Endodermal cell (in vitro differentiated cells): ENCODE results near the gene CHKB. TPM values are rescaled to one million over a fixed set of nuclear protein-coding genes. Genes with fewer than 3 reads are reported as not detected.
A peak's percentile ranks its signal among the peaks of the same experiment; 100 is the strongest.

Experiments
- DNase-seq: peaks from one replicate; pipeline ENCODE4 v3.0.0-alpha.2; 2017
- H3K27ac ChIP-seq: 2 replicates; pipeline ENCODE4 v1.5.1; 2013; ENCODE audit warnings: mild to moderate bottlenecking, low read depth, low read length, moderate library complexity
- H3K27me3 ChIP-seq: 2 replicates; pipeline ENCODE4 v1.6.1; 2013; ENCODE audit warnings: mild to moderate bottlenecking, low read length, moderate library complexity; ENCODE audit not compliant: insufficient read depth, control insufficient read depth, poor library complexity, severe bottlenecking
- H3K36me3 ChIP-seq: 2 replicates; pipeline ENCODE4 v1.7.0; 2013; ENCODE audit warnings: mild to moderate bottlenecking, low read length, moderate library complexity; ENCODE audit not compliant: control insufficient read depth, insufficient read depth
- H3K4me1 ChIP-seq: one replicate; pipeline ENCODE4 v1.7.0; 2013; ENCODE audit warnings: low read length; ENCODE audit not compliant: control insufficient read depth, insufficient read depth
- H3K4me3 ChIP-seq: 2 replicates; pipeline ENCODE4 v1.5.1; 2013; ENCODE audit warnings: mild to moderate bottlenecking, low read length, moderate library complexity
- H3K9ac ChIP-seq: 2 replicates; pipeline ENCODE4 v1.6.1; 2013; ENCODE audit warnings: mild to moderate bottlenecking, low read length, moderate library complexity; ENCODE audit not compliant: poor library complexity, severe bottlenecking; ENCODE audit errors: extremely low read depth
- H3K9me3 ChIP-seq: 2 replicates; pipeline ENCODE4 v1.6.1; 2013; ENCODE audit warnings: mild to moderate bottlenecking, low read length, moderate library complexity; ENCODE audit not compliant: control insufficient read depth
- H3K27ac Mint-ChIP-seq: 2 replicates; pipeline ENCODE4 v1.8.0; 2020; ENCODE audit warnings: mixed read lengths
- H3K27me3 Mint-ChIP-seq: 2 replicates; pipeline ENCODE4 v1.8.0; 2021; ENCODE audit warnings: mild to moderate bottlenecking, mixed read lengths; ENCODE audit not compliant: insufficient read depth
- H3K36me3 Mint-ChIP-seq: 2 replicates; pipeline ENCODE4 v1.8.0; 2020; ENCODE audit warnings: low read depth, mixed read lengths
- H3K4me1 Mint-ChIP-seq: 2 replicates; pipeline ENCODE4 v1.8.0; 2020; ENCODE audit warnings: mixed read lengths
- H3K4me3 Mint-ChIP-seq: 2 replicates; pipeline ENCODE4 v1.8.0; 2020; ENCODE audit warnings: mild to moderate bottlenecking, moderate library complexity, mixed read lengths
- H3K9me3 Mint-ChIP-seq: 2 replicates; pipeline ENCODE4 v1.8.0; 2020; ENCODE audit warnings: mild to moderate bottlenecking, mixed read lengths
- CTCF ChIP-seq: fragments of 200-600 bp; sonication (generic); conservative IDR thresholded peaks from 2 replicates; pipeline ENCODE4 v1.5.0; 2021; ENCODE audit warnings: antibody characterized with exemption, mild to moderate bottlenecking
- WGBS, 2 experiments: methylation state at CpG; one replicate each; pipeline versions ENCODE4 v1.1.5 to v1.1.7; 2013; ENCODE audit warnings: missing lambda C conversion rate in 2 of 2, mixed read lengths in 1 of 2; ENCODE audit not compliant: insufficient coverage in 1 of 2, insufficient read length in 1 of 2; 5-methylcytosine and 5-hydroxymethylcytosine counted together
- total RNA-seq, 2 donors: library from RNA; stranded (reverse); fragmentation: NEBNext Ultra II Directional in 1 of 2; extraction: Animal tissue kit (Norgen Biotek cat#: 25700) in 1 of 2; gene quantifications; 2 replicates in 1 of 2; 3 replicates in 1 of 2; pipeline ENCODE4 v1.2.1, GENCODE V29; 2021

Gene CHKB
- total RNA-seq, 2 donors from 2014 or later: 108 TPM

DNA sequence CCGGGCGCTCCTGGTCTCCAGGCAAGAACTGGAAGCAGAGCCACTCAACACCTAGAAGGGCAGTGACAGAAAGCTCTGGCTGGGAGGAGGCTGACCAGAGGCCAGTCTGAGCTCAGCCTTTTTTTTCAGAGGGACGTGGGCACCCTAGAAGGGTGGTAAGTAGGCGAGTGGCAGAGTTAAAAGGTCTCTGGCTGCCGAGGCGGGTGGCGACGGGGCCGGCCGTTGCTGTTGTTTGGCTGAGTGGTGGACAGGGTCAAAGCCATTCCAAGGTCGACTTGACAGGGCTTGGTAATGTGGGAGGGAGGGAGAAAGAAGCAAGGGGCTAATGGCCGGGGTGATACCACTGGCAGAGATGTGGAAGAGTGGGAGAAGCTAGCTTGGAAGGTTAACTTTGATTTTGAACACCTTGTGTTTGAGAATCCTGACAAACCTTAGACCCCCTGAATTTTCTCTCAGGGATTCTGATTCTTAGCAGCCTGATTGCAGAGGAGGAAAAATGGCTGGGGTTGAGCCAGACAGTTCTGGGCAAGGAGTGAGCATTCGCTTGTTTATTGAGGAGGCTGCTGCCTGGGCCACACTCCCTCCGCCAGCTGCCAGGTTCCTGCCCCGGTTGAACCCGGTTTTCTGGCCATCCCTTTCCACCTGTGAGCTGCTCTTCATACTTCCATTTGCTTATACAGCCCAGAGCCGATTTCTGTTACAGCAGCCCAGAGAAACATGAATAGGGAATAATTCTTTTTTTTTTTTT, 19.1 kb downstream of the CHKB start:
- Mint-ChIP-seq H3K27me3 (peaks cover 51% of the 10 kb centered on the region), H3K4me3 (peak overlapping the region; percentile 86), H3K27ac (peak overlapping the region; percentile 65), H3K36me3 (peaks cover 10% of the 10 kb centered on the region), H3K4me1 (peaks cover 9% of the 10 kb centered on the region), H3K9me3 (no peaks in the 10 kb centered on the region)
- H3K9me3 ChIP-seq: no peaks in the 10 kb centered on the region
- H3K4me1 ChIP-seq: no peaks in the 10 kb centered on the region
- peak overlapping the region; percentile 93 for H3K4me3 ChIP-seq
- no peak for DNase-seq
- 21 to 52% methylated on average over 7 to 17 of the region's 17 CpGs for WGBS, 2 experiments
- peaks cover 10% of the 10 kb centered on the region for H3K36me3 ChIP-seq
- TF ChIP-seq CTCF: no peak
- peaks cover 30% of the 10 kb centered on the region for H3K27me3 ChIP-seq
- peak overlapping the region; percentile 41 for H3K9ac ChIP-seq
- no peak overlapping the region for H3K27ac ChIP-seq

- Histone ChIP-seq H3K27ac (no peak within 1 kb of the TSS), H3K27me3 (peaks cover 34% of the 10 kb centered on the region), H3K4me1 (no peaks in the 10 kb centered on the region), H3K9me3 (no peaks in the 10 kb centered on the region), H3K9ac (peak within 1 kb of the TSS; percentile 41), H3K36me3 (peaks cover 4% of the 10 kb centered on the region), H3K4me3 (peak within 1 kb of the TSS; percentile 93)
- TF ChIP-seq CTCF: peak; percentile 98
- H3K27ac Mint-ChIP-seq: peak within 1 kb of the TSS; percentile 65
- H3K9me3 Mint-ChIP-seq: no peaks in the 10 kb centered on the region
- H3K4me3 Mint-ChIP-seq: peak within 1 kb of the TSS; percentile 86
- 3 to 8% methylated on average over 15 to 56 of the region's 61 CpGs for WGBS, 2 experiments
- peak; percentile 99 for DNase-seq
- peaks cover 3% of the 10 kb centered on the region for H3K36me3 Mint-ChIP-seq
- H3K27me3 Mint-ChIP-seq: peaks cover 55% of the 10 kb centered on the region
- peaks cover 9% of the 10 kb centered on the region for H3K4me1 Mint-ChIP-seq
These were observed 19.9 kb downstream of the CHKB start, which contains the start of gene SYCE3 for GRCh38 chr22:50562523-50563412. Gene SYCE3 (minus strand): TSS chr22:50562919. CDS start chr22:50556405, 6,514 bp downstream.

DNA sequence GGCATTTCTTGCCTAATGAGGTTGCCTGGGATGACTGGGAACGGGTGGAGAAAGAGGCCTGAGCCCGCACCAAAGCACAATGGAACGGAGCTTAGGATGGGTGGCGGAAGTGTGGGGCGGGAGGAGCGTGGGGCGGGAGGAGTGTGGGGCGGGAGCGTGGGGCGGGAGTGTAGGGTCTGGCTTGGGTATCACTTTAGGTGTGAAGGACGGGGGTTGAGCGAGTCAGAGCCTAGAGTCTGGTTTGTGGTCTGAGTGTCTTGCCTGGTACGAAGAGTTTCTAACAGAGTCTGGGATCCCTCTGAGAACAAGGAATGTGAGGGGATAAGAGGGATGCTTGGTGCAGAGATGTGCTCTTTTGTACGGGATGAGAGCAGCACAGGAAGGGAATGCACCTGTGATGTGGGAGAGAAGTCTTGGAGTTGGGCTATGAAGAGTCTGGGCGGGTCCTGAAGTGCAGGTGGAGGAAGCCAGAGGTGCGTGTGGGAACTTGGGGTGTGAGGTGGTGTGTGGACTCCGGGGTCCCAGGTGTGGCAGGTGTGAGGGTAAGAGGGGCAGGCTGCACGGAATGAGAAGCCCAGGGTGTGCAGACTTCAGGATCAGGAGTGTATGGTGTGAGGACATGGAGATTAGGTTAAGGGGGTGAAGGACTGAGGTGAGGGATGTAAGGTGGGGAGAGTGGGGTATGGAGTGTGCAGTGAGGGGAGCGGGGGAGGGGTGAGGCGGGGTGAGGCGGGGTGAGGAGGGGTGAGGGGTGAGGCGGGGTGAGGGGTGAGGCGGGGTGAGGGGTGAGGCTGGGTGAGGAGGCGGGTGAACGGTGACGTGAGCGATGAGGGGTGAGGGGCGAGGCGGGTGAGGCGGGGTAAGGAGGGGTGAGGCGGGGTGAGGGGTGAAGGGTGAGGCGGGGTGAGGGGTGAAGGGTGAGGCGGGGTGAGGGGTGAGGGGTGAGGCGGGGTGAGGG, 21.0 kb downstream of the CHKB start:
- Histone ChIP-seq H3K27ac (no peak overlapping the region), H3K4me3 (no peak overlapping the region), H3K4me1 (no peaks in the 10 kb centered on the region), H3K27me3 (peaks cover 34% of the 10 kb centered on the region), H3K9ac (no peak overlapping the region), H3K36me3 (no peaks in the 10 kb centered on the region), H3K9me3 (no peaks in the 10 kb centered on the region)
- no peaks in the 10 kb centered on the region for H3K9me3 Mint-ChIP-seq
- peak overlapping the region; percentile 25 for H3K4me3 Mint-ChIP-seq
- H3K27ac Mint-ChIP-seq: peak overlapping the region; percentile 3
- WGBS, 2 experiments: 87 to 91% methylated on average over 7 to 18 of the region's 34 CpGs
- DNase-seq: no peak
- peaks cover 9% of the 10 kb centered on the region for H3K4me1 Mint-ChIP-seq
- peaks cover 55% of the 10 kb centered on the region for H3K27me3 Mint-ChIP-seq
- TF ChIP-seq CTCF: no peak
- no peaks in the 10 kb centered on the region for H3K36me3 Mint-ChIP-seq
